Activated CD4-positive, alpha-beta T cell treated with anti-CD3 and anti-CD28 coated beads, Interleukin-2, amount 10 ng/mL, durations not matched to agents 24 days and 14 days (primary cell): ENCODE measurements around the gene TMBIM6. TPM values are rescaled to one million over a fixed set of nuclear protein-coding genes. Genes with fewer than 3 reads are reported as not detected.
"Not testable (repeated sequence)": the region's sequence is repeated elsewhere in the genome, so short reads cannot be mapped to it uniquely, and the experiment has no call there.

Experiments
- DNase-seq: peaks from one replicate; pipeline ENCODE4 v3.0.0; 2022
- H3K27ac Mint-ChIP-seq: one replicate; pipeline ENCODE4 v1.8.0; 2022; ENCODE audit warnings: mild to moderate bottlenecking, mixed read lengths
- H3K27me3 Mint-ChIP-seq: one replicate; pipeline ENCODE4 v1.8.0; 2022; ENCODE audit warnings: mixed read lengths
- H3K36me3 Mint-ChIP-seq: one replicate; pipeline ENCODE4 v1.8.0; 2022; ENCODE audit warnings: low read depth, mild to moderate bottlenecking, mixed read lengths
- H3K4me1 Mint-ChIP-seq: one replicate; pipeline ENCODE4 v1.8.0; 2021; ENCODE audit warnings: mixed read lengths
- H3K4me3 Mint-ChIP-seq: one replicate; pipeline ENCODE4 v1.8.0; 2022; ENCODE audit warnings: mild to moderate bottlenecking, moderate library complexity, mixed read lengths
- H3K9me3 Mint-ChIP-seq: one replicate; pipeline ENCODE4 v1.8.0; 2021; ENCODE audit warnings: mixed read lengths
- intact Hi-C: fragments of 100-400 bp; cut with micrococcal nuclease; formaldehyde crosslinking; loops from one replicate; pipeline ENCODE4 v1.15.1; 2023
- total RNA-seq: library from RNA; stranded (reverse); gene quantifications from 2 replicates; pipeline ENCODE4 v1.2.3, GENCODE V29; 2022

Gene TMBIM6
- total RNA-seq, 1 donor from 2014 or later, result 370 TPM

DNA sequence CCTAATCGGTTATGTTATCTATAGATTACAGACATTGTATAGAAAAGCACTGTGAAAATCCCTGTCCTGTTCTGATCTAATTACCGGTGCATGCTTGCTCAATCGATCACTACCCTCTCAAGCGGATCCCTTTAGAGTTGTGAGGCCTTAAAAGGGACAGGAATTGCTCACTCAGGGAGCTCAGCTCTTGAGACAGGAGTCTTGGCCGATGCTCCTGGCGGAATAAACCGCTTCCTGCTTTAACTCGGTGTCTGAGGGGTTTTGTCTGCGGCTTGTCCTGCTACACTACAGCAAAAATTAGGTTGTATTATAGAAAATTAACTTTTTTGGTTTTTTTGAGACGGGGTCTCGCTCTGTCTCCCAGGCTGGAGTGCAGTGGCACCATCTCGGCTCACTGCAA is 1.1 kb upstream of the TMBIM6 start:
- Mint-ChIP-seq H3K4me1 (peaks cover 30% of the 10 kb centered on the region), H3K36me3 (peaks cover 33% of the 10 kb centered on the region)
- not testable (repeated sequence) for DNase-seq, H3K27ac Mint-ChIP-seq, H3K27me3 Mint-ChIP-seq, H3K4me3 Mint-ChIP-seq, H3K9me3 Mint-ChIP-seq
- intact Hi-C loops, result loop anchor here (2.0 to 5.0 kb wide), 2 partner anchors 475 to 608 kb away; partner anchors contain the start of genes TUBA1B and TUBA1C

DNA sequence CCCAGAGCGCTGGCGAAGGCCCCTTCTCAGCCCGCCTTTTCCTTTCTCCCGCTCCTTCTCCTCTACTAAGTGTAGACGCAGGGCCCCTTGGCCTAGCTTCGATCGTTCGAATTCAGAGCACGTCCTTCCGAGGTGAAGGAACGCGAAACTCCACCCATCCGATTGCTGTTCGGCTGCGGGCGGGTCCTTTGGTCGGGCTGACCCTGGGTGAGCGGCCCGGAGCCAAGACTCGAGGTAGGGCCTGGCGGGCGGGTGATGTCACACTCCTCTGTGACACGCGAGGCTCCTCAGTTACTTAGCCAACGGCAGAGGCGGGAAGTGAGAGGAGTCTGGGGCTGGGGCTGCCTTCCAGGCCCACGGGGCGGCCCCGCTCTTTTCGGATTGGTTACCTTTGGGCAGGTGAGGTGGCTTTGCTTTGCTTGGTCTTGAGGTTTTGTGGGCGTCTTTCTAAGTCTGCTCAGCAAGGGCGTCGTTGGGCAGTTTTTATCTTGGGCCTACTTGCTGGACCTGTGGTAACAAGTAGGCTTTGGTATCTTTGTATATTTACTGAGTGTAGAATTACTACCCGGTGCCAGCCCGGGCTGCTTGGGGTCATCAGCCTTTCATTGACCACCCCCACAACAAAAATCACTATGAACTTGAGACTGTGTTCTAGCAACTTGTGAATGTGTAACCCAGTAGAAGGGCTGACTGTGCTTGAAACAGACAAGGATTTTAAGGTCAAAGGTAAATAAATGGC is 694 bp downstream of the TMBIM6 start:
- Mint-ChIP-seq H3K27me3 (peaks cover under 1% of the 10 kb centered on the region), H3K9me3 (no peaks in the 10 kb centered on the region)
- intact Hi-C loops, result loop anchor here (1.0 to 5.0 kb wide), 7 partner anchors 8 to 610 kb away; partner anchors contain the start of genes FMNL3, TUBA1B and TUBA1C

DNA sequence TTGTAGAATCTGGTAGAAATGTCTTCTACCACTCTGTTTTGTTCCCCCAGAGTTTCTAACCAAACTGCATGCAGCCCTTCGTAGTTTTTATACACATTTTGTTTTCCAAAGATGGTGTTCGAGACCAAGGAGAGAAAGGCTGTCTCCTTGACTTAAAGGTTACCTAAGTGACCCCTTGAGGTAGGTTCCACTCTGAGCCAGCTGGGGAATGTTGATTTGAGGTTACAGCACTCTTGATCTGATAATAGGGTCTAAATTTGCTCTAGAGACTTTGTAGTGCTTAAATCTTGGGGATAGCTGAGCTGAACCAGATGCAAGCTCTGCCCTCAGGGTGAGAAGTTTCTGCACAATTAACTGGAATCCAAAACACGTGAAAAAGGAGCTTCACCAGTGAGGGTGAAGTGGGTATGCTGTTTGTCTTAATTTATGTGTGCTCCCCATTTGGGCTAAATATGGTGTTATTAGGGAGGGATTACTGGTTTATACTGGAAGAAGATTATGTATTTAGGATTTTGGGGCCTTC is 3.1 kb downstream of the TMBIM6 start:
- Mint-ChIP-seq H3K27ac (peak overlapping the region; percentile 38), H3K4me3 (peak overlapping the region; percentile 36), H3K9me3 (no peaks in the 10 kb centered on the region), H3K36me3 (peaks cover 51% of the 10 kb centered on the region), H3K4me1 (peaks cover 50% of the 10 kb centered on the region), H3K27me3 (no peaks in the 10 kb centered on the region)
- DNase-seq, result no peak
- intact Hi-C loops, result loop anchor here (5.0 kb wide), 1 partner anchor 612 kb away; the partner anchor contains the start of gene TUBA1B

More for the DNA sequence above, 694 bp downstream of the TMBIM6 start:
- Mint-ChIP-seq H3K4me3 (peak overlapping the region; percentile 90), H3K36me3 (peaks cover 40% of the 10 kb centered on the region), H3K27ac (peak overlapping the region; percentile 95), H3K4me1 (peaks cover 39% of the 10 kb centered on the region)
- peak; percentile 95 for DNase-seq

DNA sequence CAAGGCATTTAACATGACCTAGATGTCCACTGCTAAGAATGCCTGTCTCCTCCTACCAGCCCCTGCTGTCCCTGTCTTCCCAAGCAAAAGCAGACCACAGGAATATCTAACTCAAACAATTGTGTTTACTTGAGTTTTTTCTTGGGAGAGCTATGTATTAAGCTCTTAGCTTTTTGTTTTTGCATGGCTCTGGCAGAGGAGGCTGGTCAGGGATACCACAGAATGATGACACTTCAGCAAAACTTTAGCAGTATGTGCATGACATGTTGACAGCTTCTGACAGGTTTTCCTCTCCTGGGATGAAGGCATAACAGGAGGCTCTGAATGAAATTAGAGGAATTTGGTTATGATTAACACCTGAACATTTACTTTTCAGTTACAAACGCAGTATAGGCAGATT is 6.9 kb downstream of the TMBIM6 start:
- no peak for DNase-seq
- Mint-ChIP-seq H3K27ac (peak overlapping the region; percentile 84), H3K4me3 (peak overlapping the region; percentile 34), H3K4me1 (peaks cover 70% of the 10 kb centered on the region), H3K27me3 (no peaks in the 10 kb centered on the region), H3K36me3 (peaks cover 59% of the 10 kb centered on the region), H3K9me3 (no peaks in the 10 kb centered on the region)
- intact Hi-C loops, result no loop called here

DNA sequence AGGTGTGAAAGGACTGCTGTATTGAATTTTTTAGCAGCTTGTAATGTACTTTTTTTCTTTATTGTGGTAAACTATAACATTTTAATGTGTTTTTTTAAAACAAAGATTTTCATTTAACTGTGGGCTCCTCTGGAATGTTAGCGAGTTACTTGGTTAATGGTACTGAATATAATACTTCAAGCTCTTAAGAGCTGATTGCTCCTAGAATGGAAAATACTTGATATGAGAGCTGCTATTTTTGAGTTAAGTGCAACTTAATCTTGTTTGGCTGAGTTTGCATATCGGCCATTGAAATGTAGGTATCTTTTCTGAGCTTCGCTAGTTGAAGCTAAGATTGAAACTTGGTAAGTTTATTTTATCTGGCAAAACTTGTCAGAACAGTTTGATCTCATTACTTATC is 7.4 kb downstream of the TMBIM6 start:
- peak overlapping the region; percentile 68 for H3K4me3 Mint-ChIP-seq
- H3K36me3 Mint-ChIP-seq, result peaks cover 59% of the 10 kb centered on the region
- peak overlapping the region; percentile 79 for H3K27ac Mint-ChIP-seq
- no peaks in the 10 kb centered on the region for H3K27me3 Mint-ChIP-seq
- DNase-seq, result no peak
- H3K4me1 Mint-ChIP-seq, result peaks cover 70% of the 10 kb centered on the region
- no peaks in the 10 kb centered on the region for H3K9me3 Mint-ChIP-seq
- intact Hi-C loops, result no loop called here

DNA sequence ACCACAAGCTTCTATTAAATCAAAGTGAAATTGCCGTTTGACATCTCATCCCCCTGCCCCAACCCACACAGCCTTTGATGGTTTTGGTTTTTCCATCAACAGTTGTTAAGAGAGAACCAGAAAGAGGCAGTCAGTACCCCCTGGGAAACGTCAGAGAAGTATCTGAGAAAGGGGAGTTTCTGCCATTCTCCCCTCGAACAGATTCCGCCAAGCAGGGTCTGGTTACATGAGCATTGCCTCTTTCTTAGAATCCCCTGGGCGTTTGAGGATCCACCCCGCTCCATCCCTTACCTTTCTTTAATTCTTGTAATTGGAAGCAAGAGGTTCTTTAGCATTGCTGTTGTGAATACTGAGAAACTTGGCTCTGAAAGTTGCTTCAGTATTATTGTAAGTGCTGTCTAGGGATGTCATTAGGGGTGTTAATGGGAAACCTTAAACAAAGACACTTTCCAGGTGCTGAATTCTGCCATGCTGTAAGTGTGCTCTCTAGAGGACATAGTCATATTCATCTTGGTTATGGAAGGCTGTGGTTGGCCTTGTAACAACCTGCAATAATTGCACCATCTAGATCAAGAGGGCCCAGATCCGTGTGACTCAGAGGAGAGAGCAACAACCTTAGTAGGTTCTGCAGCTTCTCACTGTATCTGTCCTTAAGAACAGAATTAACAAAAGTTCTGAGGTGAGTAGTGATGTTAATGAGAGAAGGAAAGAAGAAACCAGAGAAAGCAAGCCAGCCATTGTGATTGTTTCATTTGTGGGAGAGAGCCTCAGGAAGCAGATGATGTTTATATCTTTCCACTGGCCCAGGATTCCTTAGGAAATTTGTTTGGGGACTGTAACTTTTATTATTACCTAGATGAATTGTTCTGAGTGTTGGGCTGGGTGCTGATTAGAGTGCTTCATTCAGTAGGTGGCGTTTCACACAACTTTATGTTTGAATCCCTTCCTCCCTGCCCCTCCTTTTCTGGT is 9.0 kb downstream of the TMBIM6 start:
- H3K4me1 Mint-ChIP-seq, result peaks cover 60% of the 10 kb centered on the region
- intact Hi-C loops, result loop anchor here (1.0 to 5.0 kb wide), 5 partner anchors 9 to 88 kb away; partner anchors contain the start of genes FMNL3, NCKAP5L and TMBIM6
- H3K36me3 Mint-ChIP-seq, result peaks cover 55% of the 10 kb centered on the region
- peak overlapping the region; percentile 68 for H3K4me3 Mint-ChIP-seq
- peak; percentile 77 for DNase-seq
- H3K27me3 Mint-ChIP-seq, result no peaks in the 10 kb centered on the region
- H3K27ac Mint-ChIP-seq, result peak overlapping the region; percentile 79
- H3K9me3 Mint-ChIP-seq, result no peaks in the 10 kb centered on the region

DNA sequence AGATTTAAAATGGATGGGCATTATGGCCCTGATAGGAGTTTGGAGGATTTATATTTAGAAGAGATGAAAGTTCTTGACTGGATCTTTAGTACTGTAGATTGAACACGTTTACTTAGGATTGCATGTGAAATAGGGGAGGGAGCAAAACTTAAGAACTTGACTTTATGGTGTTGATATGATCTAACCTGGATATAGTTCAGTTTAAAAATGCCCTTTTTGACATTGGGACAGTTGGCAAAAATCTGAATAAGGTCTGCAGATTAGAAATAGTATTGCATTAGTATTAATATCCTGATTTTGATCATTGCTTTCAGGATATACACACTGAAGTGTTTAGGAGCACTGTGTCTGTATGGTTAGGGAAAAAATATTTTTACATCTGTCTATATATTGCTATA is 9.6 kb downstream of the TMBIM6 start:
- intact Hi-C loops, result loop anchor here (1.0 to 5.0 kb wide), 5 partner anchors 10 to 89 kb away; partner anchors contain the start of genes FMNL3, NCKAP5L and TMBIM6
- Mint-ChIP-seq H3K4me1 (peaks cover 59% of the 10 kb centered on the region), H3K9me3 (no peaks in the 10 kb centered on the region), H3K27ac (peak overlapping the region; percentile 79), H3K27me3 (no peaks in the 10 kb centered on the region), H3K4me3 (peak overlapping the region; percentile 68), H3K36me3 (peaks cover 61% of the 10 kb centered on the region)
- DNase-seq, result no peak

DNA sequence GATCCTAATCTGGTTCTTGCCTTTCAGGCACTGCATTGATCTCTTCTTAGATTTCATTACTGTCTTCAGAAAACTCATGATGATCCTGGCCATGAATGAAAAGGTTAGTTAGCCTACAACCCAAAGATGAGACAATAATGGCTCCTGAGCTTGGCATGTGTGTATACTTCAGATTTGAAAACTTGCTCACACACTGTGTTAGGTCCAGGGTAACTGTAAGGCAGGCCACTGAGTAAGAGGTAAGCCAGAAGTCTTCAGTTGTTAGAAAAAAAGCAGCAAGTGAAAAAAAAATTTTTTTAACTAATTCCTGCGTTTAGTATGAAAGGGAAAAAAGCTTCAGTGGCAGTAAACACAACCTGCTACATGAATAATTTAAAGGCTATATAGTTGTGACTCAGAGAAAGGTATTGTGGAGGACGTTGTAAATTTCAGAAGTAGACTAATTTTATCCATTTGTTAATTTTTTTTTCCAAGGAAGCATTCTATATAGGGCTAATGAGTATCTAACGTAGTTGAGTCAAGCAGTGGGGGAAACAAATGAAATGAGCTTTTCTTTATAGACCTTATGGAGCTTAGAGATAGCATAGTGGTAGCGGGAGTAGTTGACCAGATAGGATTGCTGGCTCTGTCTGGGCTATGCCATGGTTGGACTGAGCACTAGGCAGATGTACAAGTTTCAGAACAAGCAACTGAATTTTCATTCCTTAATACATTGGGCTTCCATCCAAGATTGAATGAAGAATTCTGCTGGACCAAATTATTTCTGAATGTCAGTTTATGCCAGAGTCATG is 20.5 kb downstream of the TMBIM6 start:
- DNase-seq, result no peak
- peaks cover 77% of the 10 kb centered on the region for H3K36me3 Mint-ChIP-seq
- intact Hi-C loops, result loop anchor here (1.0 to 2.0 kb wide), 2 partner anchors 12 to 17 kb away; no protein-coding TSS in a partner anchor
- H3K9me3 Mint-ChIP-seq, result no peaks in the 10 kb centered on the region
- H3K27ac Mint-ChIP-seq, result peak overlapping the region; percentile 90
- peak overlapping the region; percentile 17 for H3K4me3 Mint-ChIP-seq
- H3K4me1 Mint-ChIP-seq, result peaks cover 54% of the 10 kb centered on the region
- H3K27me3 Mint-ChIP-seq, result no peaks in the 10 kb centered on the region

DNA sequence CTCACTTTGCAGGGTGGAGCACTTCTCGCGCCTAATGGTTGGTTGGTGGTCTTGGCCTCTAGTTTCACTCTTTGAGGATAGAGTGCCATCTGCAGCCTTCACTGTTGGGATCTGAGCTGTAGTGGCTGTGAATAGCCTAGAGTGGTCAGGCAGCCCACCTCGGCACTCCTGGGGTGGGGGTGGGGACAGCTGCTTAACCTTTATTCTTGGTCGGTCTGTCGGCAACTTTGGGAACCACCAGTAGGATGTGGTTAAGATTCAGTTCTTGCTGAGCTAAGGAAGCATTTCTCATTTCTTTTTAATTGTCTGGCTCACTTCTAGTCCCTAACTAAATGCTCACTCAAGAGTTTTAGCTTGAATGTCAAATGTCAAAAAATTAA is 21.1 kb downstream of the TMBIM6 start:
- H3K4me3 Mint-ChIP-seq, result peak overlapping the region; percentile 75
- intact Hi-C loops, result loop anchor here (1.0 to 2.0 kb wide), 2 partner anchors 12 to 16 kb away; no protein-coding TSS in a partner anchor
- DNase-seq, result peak; percentile 73
- peaks cover 55% of the 10 kb centered on the region for H3K4me1 Mint-ChIP-seq
- H3K36me3 Mint-ChIP-seq, result peaks cover 71% of the 10 kb centered on the region
- no peaks in the 10 kb centered on the region for H3K27me3 Mint-ChIP-seq
- H3K27ac Mint-ChIP-seq, result peak overlapping the region; percentile 90
- no peaks in the 10 kb centered on the region for H3K9me3 Mint-ChIP-seq

DNA sequence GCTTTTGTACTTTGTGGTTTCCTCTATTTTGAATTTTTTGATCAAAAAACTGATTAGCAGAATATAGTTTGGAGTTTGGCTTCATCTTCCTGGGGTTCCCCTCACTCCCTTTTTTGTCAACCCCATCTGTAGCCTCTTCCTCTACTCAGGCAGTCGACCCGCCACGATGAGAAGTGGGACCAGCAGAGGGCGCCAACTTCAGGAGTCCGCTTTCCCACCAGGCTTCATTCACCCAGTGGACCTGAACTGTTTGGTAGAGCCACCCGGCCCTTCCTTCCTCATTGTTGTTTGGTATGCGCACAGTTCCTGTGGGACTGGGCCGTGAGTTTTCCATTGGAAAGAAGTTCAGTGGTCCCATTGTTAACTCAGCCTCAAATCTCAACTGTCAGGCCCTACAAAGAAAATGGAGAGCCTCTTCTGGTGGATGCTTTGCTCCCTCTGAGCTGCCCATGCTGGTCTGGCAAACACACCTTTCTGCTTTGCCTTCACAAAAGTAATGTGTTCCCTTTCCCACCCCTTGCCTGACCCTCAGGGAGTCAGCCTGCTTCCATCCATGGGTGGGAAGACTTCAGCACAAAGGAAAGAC is 21.7 kb downstream of the TMBIM6 start:
- peak overlapping the region; percentile 90 for H3K27ac Mint-ChIP-seq
- DNase-seq, result peak; percentile 93
- H3K36me3 Mint-ChIP-seq, result peaks cover 65% of the 10 kb centered on the region
- peaks cover 56% of the 10 kb centered on the region for H3K4me1 Mint-ChIP-seq
- intact Hi-C loops, result loop anchor here (1.0 to 2.0 kb wide), 2 partner anchors 16 to 22 kb away; partner anchors contain the start of gene TMBIM6
- H3K4me3 Mint-ChIP-seq, result peak overlapping the region; percentile 75
- no peaks in the 10 kb centered on the region for H3K27me3 Mint-ChIP-seq
- no peaks in the 10 kb centered on the region for H3K9me3 Mint-ChIP-seq

DNA sequence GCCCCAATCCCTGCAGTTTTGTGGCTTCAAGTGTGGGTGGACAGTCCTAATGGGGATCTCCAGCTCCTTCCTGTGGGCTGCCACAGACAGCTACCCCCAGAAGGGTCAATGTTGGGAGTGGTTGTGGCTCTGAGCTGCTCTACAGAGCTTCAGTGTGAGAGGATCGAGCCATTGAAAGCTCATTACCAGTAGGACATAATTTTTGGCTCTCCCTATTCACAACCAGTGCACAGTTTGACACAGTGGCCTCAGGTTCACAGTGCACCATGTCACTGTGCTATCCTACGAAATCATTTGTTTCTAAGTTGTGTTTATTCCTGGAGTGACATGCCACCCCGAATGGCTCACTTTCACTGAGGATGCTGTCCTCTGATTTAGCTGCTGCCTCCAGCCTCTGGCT is 22.8 kb downstream of the TMBIM6 start:
- Mint-ChIP-seq H3K4me1 (peaks cover 51% of the 10 kb centered on the region), H3K9me3 (no peaks in the 10 kb centered on the region), H3K27ac (peak overlapping the region; percentile 90), H3K4me3 (peak overlapping the region; percentile 50), H3K27me3 (no peaks in the 10 kb centered on the region), H3K36me3 (peaks cover 54% of the 10 kb centered on the region)
- DNase-seq, result no peak
- intact Hi-C loops, result no loop called here

DNA sequence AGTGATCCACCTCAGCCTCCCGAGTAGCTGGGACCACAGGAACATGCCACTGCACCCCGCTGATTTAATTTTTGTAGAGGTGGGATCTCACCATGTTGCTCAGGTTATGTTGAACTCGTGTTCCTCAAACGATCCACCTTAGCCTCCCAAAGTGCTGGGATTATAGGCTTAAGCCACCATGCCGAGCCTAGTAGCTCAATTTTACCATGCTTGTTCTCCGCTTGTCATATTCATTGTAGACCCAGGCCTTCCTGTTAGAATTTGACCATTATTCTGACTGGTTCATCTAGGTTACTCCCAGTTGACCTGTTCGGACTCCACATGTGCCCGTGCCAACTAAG is 24.7 kb downstream of the TMBIM6 start:
- DNase-seq, result no peak
- Mint-ChIP-seq H3K4me1 (peaks cover 46% of the 10 kb centered on the region), H3K27ac (peak overlapping the region; percentile 5), H3K27me3 (no peaks in the 10 kb centered on the region), H3K9me3 (no peaks in the 10 kb centered on the region), H3K4me3 (no peak overlapping the region), H3K36me3 (peaks cover 44% of the 10 kb centered on the region)
- intact Hi-C loops, result no loop called here
